Measurements from ENCODE around the gene ORMDL3. TPM values are rescaled to one million over a fixed set of nuclear protein-coding genes. Genes with fewer than 3 reads are reported as not detected.

The ORMDL3 gene
- total RNA-seq, 1 donor from 2014 or later = 26.6 TPM

DNA sequence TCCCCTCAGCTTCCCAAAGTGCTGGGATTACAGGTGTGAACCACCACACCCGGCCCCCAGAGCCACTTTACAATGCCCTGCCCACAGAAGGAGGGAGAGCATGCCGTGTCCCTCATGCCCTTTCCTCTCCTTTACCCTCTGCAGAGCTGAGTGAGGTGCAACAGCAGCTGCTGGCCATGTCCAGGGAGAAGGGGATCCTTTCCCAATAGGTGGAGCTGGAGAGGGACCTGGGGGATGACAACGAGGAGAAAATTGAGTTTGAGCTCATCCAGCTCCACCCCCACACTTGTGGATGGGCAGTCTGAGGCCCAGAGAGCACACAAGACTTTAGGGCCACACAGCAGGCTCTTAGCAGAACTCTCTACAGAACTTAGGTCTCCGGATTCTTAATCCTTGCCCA is 27.5 kb upstream of the ORMDL3 start:
- Histone ChIP-seq H3K4me3 (ENCODE audit: low read depth, low read length) (no peak overlapping the region), H3K27me3 (ENCODE audit: control insufficient read depth, insufficient read depth, low read length) (no peaks in the 10 kb centered on the region), H3K36me3 (ENCODE audit: control insufficient read depth, insufficient read depth, low read length) (no peaks in the 10 kb centered on the region)
- FAIRE-seq (no peak), DNase-seq (ENCODE audit: low read depth) (no peak)
- TF ChIP-seq, protein P1, sequence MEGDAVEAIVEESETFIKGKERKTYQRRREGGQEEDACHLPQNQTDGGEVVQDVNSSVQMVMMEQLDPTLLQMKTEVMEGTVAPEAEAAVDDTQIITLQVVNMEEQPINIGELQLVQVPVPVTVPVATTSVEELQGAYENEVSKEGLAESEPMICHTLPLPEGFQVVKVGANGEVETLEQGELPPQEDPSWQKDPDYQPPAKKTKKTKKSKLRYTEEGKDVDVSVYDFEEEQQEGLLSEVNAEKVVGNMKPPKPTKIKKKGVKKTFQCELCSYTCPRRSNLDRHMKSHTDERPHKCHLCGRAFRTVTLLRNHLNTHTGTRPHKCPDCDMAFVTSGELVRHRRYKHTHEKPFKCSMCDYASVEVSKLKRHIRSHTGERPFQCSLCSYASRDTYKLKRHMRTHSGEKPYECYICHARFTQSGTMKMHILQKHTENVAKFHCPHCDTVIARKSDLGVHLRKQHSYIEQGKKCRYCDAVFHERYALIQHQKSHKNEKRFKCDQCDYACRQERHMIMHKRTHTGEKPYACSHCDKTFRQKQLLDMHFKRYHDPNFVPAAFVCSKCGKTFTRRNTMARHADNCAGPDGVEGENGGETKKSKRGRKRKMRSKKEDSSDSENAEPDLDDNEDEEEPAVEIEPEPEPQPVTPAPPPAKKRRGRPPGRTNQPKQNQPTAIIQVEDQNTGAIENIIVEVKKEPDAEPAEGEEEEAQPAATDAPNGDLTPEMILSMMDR (IDR thresholded peaks at IDR 0.05; ENCODE audit: insufficient read depth, low read length, severe bottlenecking) = no peak

DNA sequence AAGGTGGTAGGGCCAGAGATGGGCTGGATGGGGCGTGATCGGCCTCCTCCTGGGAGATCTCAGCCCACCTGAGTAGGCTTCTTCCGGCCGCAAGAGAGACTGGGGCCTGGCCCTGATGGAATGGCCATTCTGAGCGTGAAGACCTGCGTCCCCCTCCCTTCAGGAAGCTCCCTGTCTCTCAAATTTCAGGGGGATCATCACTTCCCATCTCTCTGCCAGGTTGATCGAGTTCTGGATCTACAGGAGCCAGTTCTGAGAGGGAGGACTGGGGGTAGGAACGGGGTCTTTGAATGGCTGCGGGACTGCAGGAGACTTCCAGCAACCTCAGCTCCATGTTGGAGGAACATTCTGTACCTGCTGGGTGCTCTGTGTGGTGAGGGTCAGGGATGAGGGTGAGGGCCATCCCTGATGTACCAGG is 26.1 kb upstream of the ORMDL3 start:
- H3K4me3 ChIP-seq (ENCODE audit: low read depth, low read length) = peak overlapping the region; percentile 41
- FAIRE-seq (no peak), DNase-seq (ENCODE audit: low read depth) (no peak)
- no peaks in the 10 kb centered on the region for H3K27me3 ChIP-seq (ENCODE audit: control insufficient read depth, insufficient read depth, low read length)
- TF ChIP-seq, protein P1 (IDR thresholded peaks at IDR 0.05; ENCODE audit: insufficient read depth, low read length, severe bottlenecking) = no peak
- H3K36me3 ChIP-seq (ENCODE audit: control insufficient read depth, insufficient read depth, low read length) = no peaks in the 10 kb centered on the region

GRCh38 chr17:39952680-39953470 is 25.5 kb upstream of the ORMDL3 start:
- Histone ChIP-seq H3K4me3 (ENCODE audit: low read depth, low read length) (peak overlapping the region; percentile 41), H3K27me3 (ENCODE audit: control insufficient read depth, insufficient read depth, low read length) (no peaks in the 10 kb centered on the region), H3K36me3 (ENCODE audit: control insufficient read depth, insufficient read depth, low read length) (no peaks in the 10 kb centered on the region)
- FAIRE-seq (no peak), DNase-seq (ENCODE audit: low read depth) (peak; percentile 77)
- TF ChIP-seq, protein P1 (IDR thresholded peaks at IDR 0.05; ENCODE audit: insufficient read depth, low read length, severe bottlenecking) = no peak

GRCh38 chr17:39951924-39952679 is 24.7 kb upstream of the ORMDL3 start:
- FAIRE-seq (no peak), DNase-seq (ENCODE audit: low read depth) (no peak)
- Histone ChIP-seq H3K27me3 (ENCODE audit: control insufficient read depth, insufficient read depth, low read length) (no peaks in the 10 kb centered on the region), H3K36me3 (ENCODE audit: control insufficient read depth, insufficient read depth, low read length) (no peaks in the 10 kb centered on the region), H3K4me3 (ENCODE audit: low read depth, low read length) (peak overlapping the region; percentile 35)
- TF ChIP-seq, protein P1 (IDR thresholded peaks at IDR 0.05; ENCODE audit: insufficient read depth, low read length, severe bottlenecking) = no peak

GRCh38 chr17:39950871-39951348 is 23.5 kb upstream of the ORMDL3 start:
- H3K4me3 ChIP-seq (ENCODE audit: low read depth, low read length) = no peak overlapping the region
- TF ChIP-seq, protein P1 (IDR thresholded peaks at IDR 0.05; ENCODE audit: insufficient read depth, low read length, severe bottlenecking) = no peak
- no peak for FAIRE-seq
- DNase-seq (ENCODE audit: low read depth) = no peak
- no peaks in the 10 kb centered on the region for H3K36me3 ChIP-seq (ENCODE audit: control insufficient read depth, insufficient read depth, low read length)
- H3K27me3 ChIP-seq (ENCODE audit: control insufficient read depth, insufficient read depth, low read length) = no peaks in the 10 kb centered on the region
